ENCODE data around the gene FUT3. TPM values are rescaled to one million over a fixed set of nuclear protein-coding genes. Genes with fewer than 3 reads are reported as not detected.
A peak's percentile ranks its signal among the peaks of the same experiment; 100 is the strongest.
"Not testable (repeated sequence)": the region's sequence is repeated elsewhere in the genome, so short reads cannot be mapped to it uniquely, and the experiment has no call there.

Gene FUT3
- total RNA-seq, 1 donor from 2014 or later = not detected

GRCh38 chr19:5883157-5883873 lies 32.1 kb upstream of the FUT3 start:
- not testable (repeated sequence) for FAIRE-seq

DNA sequence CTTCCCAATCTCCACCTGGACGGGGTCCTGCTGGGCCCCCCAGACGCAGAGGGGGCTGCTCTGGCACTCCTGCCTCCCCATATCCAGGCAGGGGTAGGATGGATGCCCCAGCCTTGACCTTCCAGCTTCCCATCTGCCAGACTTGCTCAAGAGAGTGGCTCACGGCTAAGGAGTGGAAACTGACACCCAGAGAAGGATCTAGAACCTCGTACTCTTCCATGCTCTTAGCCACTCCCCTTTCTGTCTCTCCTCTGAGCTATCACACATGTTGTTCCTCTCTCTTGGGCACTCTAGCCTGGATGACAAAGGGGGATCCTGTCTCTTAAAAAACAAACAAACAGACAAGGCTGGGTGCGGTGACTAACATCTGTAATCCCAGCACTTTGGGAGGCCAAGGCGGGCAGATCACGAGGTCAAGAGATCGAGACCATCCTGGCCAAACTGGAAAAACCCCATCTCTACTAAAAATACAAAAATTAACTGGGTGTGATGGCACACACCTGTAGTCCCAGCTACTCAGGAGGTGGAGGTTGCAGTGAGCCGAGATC lies 31.2 kb upstream of the FUT3 start:
- no peak for FAIRE-seq
- no peak for DNase-seq (ENCODE audit: low spot score in 2 of 2)

More at GRCh38 chr19:5883157-5883873, 32.1 kb upstream of the FUT3 start:
- not testable (repeated sequence) for DNase-seq (ENCODE audit: low spot score in 2 of 2)

DNA sequence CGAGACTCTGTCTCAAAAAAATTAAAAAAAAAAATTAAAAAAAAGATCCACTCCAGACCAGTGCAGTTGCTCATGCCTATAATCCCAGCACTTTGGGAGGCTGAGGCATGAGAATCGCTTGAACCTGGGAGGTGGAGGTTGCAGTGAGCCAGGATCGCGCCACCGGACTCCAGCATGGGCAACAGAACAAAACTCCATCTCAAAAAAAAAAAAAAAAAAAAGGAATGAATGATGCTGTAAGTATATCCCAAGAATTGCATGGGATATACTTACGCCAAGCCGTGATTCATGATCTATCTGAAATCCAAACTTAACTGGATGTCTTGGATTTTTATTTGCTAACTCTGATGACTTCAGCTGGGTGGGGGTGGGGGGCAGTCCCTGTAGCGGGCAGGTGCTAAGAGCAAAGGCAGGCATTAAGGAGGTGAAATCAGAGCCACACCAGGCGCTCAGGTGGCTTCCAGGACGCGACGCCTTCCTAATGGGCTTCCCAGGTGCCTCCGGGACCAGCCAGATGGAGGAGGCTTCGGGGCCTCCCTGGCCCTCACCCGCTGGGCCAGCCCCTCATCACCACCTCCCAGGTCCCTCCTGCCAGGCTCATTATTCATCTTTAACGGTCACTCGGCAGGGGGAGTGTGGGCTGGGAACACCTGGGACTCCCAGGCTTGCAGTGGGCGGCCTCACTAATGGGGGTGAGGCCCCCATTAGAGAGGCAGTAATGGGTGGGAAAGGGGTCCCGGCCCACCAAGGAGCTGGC lies 30.5 kb upstream of the FUT3 start:
- FAIRE-seq (no peak), DNase-seq (ENCODE audit: low spot score in 2 of 2) (no peak)

- no peak for FAIRE-seq
- DNase-seq (ENCODE audit: low spot score in 2 of 2) = no peak
Measured at GRCh38 chr19:5880604-5881078, 29.4 kb upstream of the FUT3 start.

DNA sequence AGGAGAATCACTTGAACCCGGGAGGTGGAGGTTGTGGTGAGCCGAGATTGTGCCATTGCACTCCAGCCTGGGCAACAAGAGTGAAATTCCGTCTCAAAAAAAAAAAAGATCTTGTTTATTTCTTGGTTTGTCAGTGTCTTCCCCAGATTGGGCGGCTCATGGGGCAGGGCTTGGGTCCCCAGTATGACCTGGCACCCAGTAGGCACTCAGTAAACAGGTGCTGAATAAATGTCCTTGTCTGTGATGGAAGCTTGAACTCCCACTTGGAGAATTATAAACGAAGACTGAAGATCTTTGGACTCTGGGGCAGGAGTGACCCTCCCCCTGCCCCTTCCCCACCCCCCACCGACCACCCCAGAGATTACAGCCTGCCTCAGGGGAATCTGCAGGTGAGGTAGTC lies 28.9 kb upstream of the FUT3 start:
- FAIRE-seq (no peak), DNase-seq (ENCODE audit: low spot score in 2 of 2) (no peak)

DNA sequence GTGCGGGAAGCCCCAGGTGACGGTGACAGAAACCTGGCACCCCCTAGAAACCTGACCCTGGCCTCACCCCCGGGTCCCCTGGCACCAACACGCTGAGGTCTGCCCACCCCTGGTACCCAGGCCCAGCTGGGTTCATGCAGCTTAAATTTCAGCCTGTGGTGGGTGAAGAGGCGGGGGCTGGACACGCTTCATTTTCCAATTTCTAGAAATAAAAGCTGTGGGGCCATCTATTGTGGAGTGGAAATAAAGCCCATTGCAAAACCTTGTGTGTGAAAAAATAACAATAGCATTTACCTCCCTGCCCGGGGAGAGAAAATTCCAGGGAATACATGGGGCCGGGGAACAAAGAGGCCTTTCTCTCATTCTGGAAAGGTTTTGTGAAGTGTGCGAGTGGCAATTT lies 26.6 kb upstream of the FUT3 start:
- DNase-seq (ENCODE audit: low spot score in 2 of 2) = no peak
- FAIRE-seq = no peak

DNA sequence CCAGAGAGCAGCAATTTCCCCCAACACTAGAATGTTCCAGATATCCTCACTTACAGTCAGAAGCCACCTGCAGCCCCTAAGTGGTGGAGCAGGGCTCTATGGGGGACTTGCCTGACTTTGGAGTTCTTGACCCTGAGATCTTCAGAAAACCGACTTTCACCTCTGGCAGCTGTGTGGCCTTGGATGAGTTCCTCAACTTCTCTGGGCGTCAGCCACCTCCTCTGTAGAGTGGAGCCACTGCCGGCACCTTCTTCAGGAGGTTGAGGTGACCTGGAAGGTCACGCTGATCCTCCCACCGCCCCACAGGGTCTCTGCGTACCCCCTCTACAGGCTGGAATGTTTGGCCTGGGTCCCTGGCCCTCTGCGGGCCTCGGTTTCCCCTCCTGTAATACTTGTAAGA lies 26.2 kb upstream of the FUT3 start:
- FAIRE-seq (no peak), DNase-seq (ENCODE audit: low spot score in 2 of 2) (no peak)

DNA sequence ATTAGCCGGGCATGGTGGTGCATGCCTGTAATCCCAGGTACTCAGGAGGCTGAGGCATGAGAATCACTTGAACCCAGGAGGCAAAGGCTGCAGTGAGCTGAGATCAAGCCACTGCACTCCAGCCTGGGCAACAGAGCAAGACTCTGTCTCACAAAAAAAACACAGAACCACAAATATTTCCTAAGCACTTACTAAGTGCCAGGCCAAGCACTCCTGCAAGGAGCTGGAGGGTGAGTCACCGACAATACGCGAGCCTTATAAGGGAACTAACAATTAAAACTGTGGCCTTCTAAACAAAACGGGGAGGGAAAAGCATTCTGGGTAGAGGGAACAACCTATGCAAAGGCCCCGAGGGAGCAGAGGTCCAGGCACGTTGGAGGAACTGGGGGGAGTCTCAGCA lies 23.2 kb upstream of the FUT3 start:
- FAIRE-seq; DNase-seq (ENCODE audit: low spot score in 2 of 2): not testable (repeated sequence)

- no peak for DNase-seq (ENCODE audit: low spot score in 2 of 2)
- no peak for FAIRE-seq
Measured at GRCh38 chr19:5873617-5874199, 22.5 kb upstream of the FUT3 start.

GRCh38 chr19:5870986-5871394 lies 19.7 kb upstream of the FUT3 start:
- FAIRE-seq (no peak), DNase-seq (ENCODE audit: low spot score in 2 of 2) (no peak)

- FAIRE-seq = no peak
Measured at GRCh38 chr19:5867201-5868136, 16.2 kb upstream of the FUT3 start.

GRCh38 chr19:5865772-5866171 lies 14.5 kb upstream of the FUT3 start:
- DNase-seq (ENCODE audit: low spot score in 2 of 2) = no peak

More at GRCh38 chr19:5867201-5868136, 16.2 kb upstream of the FUT3 start:
- DNase-seq (ENCODE audit: low spot score in 2 of 2) = no peak

GRCh38 chr19:5864725-5865486 lies 13.7 kb upstream of the FUT3 start:
- no peak for FAIRE-seq
- DNase-seq (ENCODE audit: low spot score in 2 of 2) = peak in 1 of 2 donors; percentile 7

More at GRCh38 chr19:5865772-5866171, 14.5 kb upstream of the FUT3 start:
- FAIRE-seq = no peak

DNA sequence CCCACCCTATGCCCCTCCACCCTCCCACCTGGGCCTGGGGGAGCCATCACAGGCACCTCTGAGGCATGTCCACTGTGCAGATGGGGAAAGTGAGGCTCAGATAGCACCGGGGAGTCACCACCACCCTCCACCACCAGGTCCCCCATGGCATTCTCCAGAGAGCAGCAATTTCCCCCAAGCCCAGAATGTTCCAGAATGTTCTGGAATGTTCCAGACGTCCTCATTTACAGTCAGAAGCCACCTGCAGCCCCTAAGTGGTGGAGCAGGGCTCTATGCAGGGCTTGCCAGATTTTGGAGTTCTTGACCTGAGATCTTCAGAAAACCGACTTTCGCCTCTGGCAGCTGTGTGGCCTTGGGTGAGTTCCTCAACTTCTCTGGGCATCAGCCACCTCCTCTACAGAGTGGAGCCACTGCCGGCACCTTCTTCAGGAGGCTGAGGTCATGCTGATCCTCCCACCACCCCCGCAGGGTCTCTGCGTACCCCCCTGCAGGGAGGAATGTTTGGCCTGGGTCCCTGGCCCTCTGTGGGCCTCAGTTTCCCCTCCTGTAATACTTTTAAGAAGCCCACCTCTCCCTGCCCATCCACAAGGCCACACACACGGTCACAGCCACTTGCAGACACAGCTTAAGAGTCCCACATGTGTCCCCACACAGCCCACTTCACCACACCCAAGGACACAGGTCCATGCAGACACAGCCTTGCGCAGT lies 12.9 kb upstream of the FUT3 start:
- no peak for DNase-seq (ENCODE audit: low spot score in 2 of 2)
- no peak for FAIRE-seq

GRCh38 chr19:5863030-5863665 lies 11.9 kb upstream of the FUT3 start:
- FAIRE-seq (no peak), DNase-seq (ENCODE audit: low spot score in 2 of 2) (no peak)

- DNase-seq (ENCODE audit: low spot score in 2 of 2) = no peak
- FAIRE-seq = no peak
Measured at GRCh38 chr19:5857203-5858081, 6.2 kb upstream of the FUT3 start.

- DNase-seq (ENCODE audit: low spot score in 2 of 2); FAIRE-seq: not testable (repeated sequence)
Measured at GRCh38 chr19:5855151-5855550, 3.9 kb upstream of the FUT3 start.
